PC-3 (cell line): Measurements from ENCODE around the gene PIANP. TPM values are rescaled to one million over a fixed set of nuclear protein-coding genes. Genes with fewer than 3 reads are reported as not detected.

ENCODE experiments used
- ATAC-seq: fragments of 200-7000 bp; cut with Tn5 transposase; 2 replicates; pipeline ENCODE4 v1.9.1; 2020; ENCODE audit warnings: mild to moderate bottlenecking, moderate library complexity
- BruUV-seq: library from RNA; stranded (reverse); fragments of 400-500 nt; replicated peaks from 2 replicates; lab custom pipeline; 2021; lab: Mats Ljungman, UMichigan
- CTCF ChIA-PET: fragments of 300-600 bp; sonication (Branson Sonifier 250); formaldehyde crosslinking; loops from one replicate; lab custom pipeline; 2022; ENCODE audit warnings: antibody characterized with exemption; lab: Charles Lee
- POLR2A ChIA-PET: fragments of 300-600 bp; sonication (Branson Sonifier 250); formaldehyde crosslinking; loops from one replicate; lab custom pipeline; 2022; ENCODE audit warnings: antibody characterized with exemption; ENCODE audit not compliant: unreplicated experiment; lab: Charles Lee
- DNase-seq: peaks from one replicate; pipeline ENCODE4 v3.0.0-alpha.2; 2015
- H2AFZ ChIP-seq: fragments of 300-600 bp; sonication (generic); 2 replicates; pipeline ENCODE4 v1.6.0; 2016; ENCODE audit warnings: antibody characterized with exemption, low read length
- H3F3A ChIP-seq: fragments of 300-600 bp; sonication (generic); one replicate; pipeline ENCODE4 v1.6.0; 2017; ENCODE audit warnings: antibody characterized with exemption, low read length, control low read depth, mild to moderate bottlenecking; ENCODE audit not compliant: unreplicated experiment
- H3K27ac ChIP-seq: fragments of 300-600 bp; sonication (generic); 2 replicates; pipeline ENCODE4 v1.5.1; 2016; ENCODE audit warnings: mild to moderate bottlenecking, low read length
- H3K27me3 ChIP-seq: fragments of 300-600 bp; sonication (generic); 2 replicates; pipeline ENCODE4 v1.6.1; 2016; ENCODE audit warnings: low read length, mixed read lengths
- H3K36me3 ChIP-seq: fragments of 300-600 bp; sonication (generic); 2 replicates; pipeline ENCODE4 v1.6.1; 2016; ENCODE audit warnings: low read depth, mixed run types, low read length, mixed read lengths
- H3K4me1 ChIP-seq: fragments of 300-600 bp; sonication (generic); 2 replicates; pipeline ENCODE4 v1.5.1; 2016; ENCODE audit warnings: low read length; ENCODE audit not compliant: insufficient read depth
- H3K4me2 ChIP-seq: fragments of 300-600 bp; sonication (generic); 2 replicates; pipeline ENCODE4 v1.6.0; 2016; ENCODE audit warnings: low read length
- H3K4me3 ChIP-seq: fragments of 300-600 bp; sonication (generic); 2 replicates; pipeline ENCODE4 v1.5.1; 2016; ENCODE audit warnings: mild to moderate bottlenecking, low read length, mixed read lengths
- H3K79me2 ChIP-seq: fragments of 300-600 bp; sonication (generic); 2 replicates; pipeline ENCODE4 v1.6.1; 2017; ENCODE audit warnings: low read length, mixed read lengths
- H3K9ac ChIP-seq: fragments of 300-600 bp; sonication (generic); 2 replicates; pipeline ENCODE4 v1.6.0; 2016; ENCODE audit warnings: mild to moderate bottlenecking, low read length
- H3K9me2 ChIP-seq: fragments of 300-600 bp; sonication (generic); replicated peaks from 2 replicates; pipeline ENCODE4 v1.6.1; 2016; ENCODE audit warnings: mixed run types, low read length, mixed read lengths
- H3K9me3 ChIP-seq: fragments of 300-600 bp; sonication (generic); 2 replicates; pipeline ENCODE4 v1.6.1; 2016; ENCODE audit warnings: low read length, mixed read lengths
- H4K20me1 ChIP-seq: fragments of 300-600 bp; sonication (generic); 2 replicates; pipeline ENCODE4 v1.6.1; 2016; ENCODE audit warnings: low read length, mixed read lengths
- CTCF ChIP-seq: fragments of 300-600 bp; sonication (generic); conservative IDR thresholded peaks from 2 replicates; pipeline ENCODE4 v1.5.1; 2017; ENCODE audit warnings: antibody characterized with exemption, low read depth, mild to moderate bottlenecking, low read length
- EZH2 ChIP-seq: fragments of 300-600 bp; sonication (generic); IDR thresholded peaks from one replicate; pipeline ENCODE4 v1.6.1; 2017; ENCODE audit warnings: antibody characterized with exemption, mild to moderate bottlenecking, low read length; ENCODE audit not compliant: unreplicated experiment
- EZH2phosphoT487 ChIP-seq: fragments of 300-600 bp; sonication (generic); IDR thresholded peaks from 2 replicates; pipeline ENCODE4 v1.6.1; 2018; ENCODE audit warnings: mild to moderate bottlenecking, antibody characterized with exemption, low read length, borderline replicate concordance
- intact Hi-C: fragments of 100-400 bp; cut with micrococcal nuclease; formaldehyde crosslinking; loops from 2 replicates; pipeline ENCODE4 v1.9.0; 2023
- total RNA-seq: library from RNA; depleted of rRNA; stranded (reverse); fragments of >200 nt; gene quantifications from 2 replicates; pipeline ENCODE4 v1.2.3, GENCODE V29; 2014

PIANP gene
- total RNA-seq, 1 experiment from 2014 or later = not detected

- H3K79me2 ChIP-seq = no peaks in the 10 kb centered on the region
- intact Hi-C loops = loop anchor here (1.0 kb wide), 2 partner anchors 45 to 91 kb away; no protein-coding TSS in a partner anchor
- no peak overlapping the region for H3K9ac ChIP-seq
- POLR2A ChIA-PET = no interaction called here
- CTCF ChIA-PET = interaction anchor here (0.5 kb wide), 2 partner anchors 18 kb away, joined by 3 to 4 read pairs; partner anchors contain the start of gene MLF2
- no peak overlapping the region for H3K27ac ChIP-seq
- H3K27me3 ChIP-seq = no peaks in the 10 kb centered on the region
- DNase-seq = no peak
- BruUV-seq = no TSS peak
- H3K9me2 ChIP-seq = no peaks in the 10 kb centered on the region
- H3K4me1 ChIP-seq = peaks cover 5% of the 10 kb centered on the region
- H3K4me3 ChIP-seq = no peak overlapping the region
- no peaks in the 10 kb centered on the region for H4K20me1 ChIP-seq
- H3K4me2 ChIP-seq = no peak overlapping the region
- ATAC-seq = no peak
- H3F3A ChIP-seq = no peaks in the 10 kb centered on the region
- no peak overlapping the region for H2AFZ ChIP-seq
- no peaks in the 10 kb centered on the region for H3K9me3 ChIP-seq
- no peaks in the 10 kb centered on the region for H3K36me3 ChIP-seq
- no peak for TF ChIP-seq EZH2
Measured at GRCh38 chr12:6734506-6735387, 34.1 kb upstream of the PIANP start.

GRCh38 chr12:6730169-6730568, 29.6 kb upstream of the PIANP start:
- no peaks in the 10 kb centered on the region for H3K9me2 ChIP-seq
- H3K4me3 ChIP-seq = no peak overlapping the region
- H2AFZ ChIP-seq = no peak overlapping the region
- BruUV-seq = no TSS peak
- H3F3A ChIP-seq = no peaks in the 10 kb centered on the region
- no peaks in the 10 kb centered on the region for H4K20me1 ChIP-seq
- H3K27ac ChIP-seq = no peak overlapping the region
- no peak overlapping the region for H3K4me2 ChIP-seq
- DNase-seq = no peak
- H3K9ac ChIP-seq = no peak overlapping the region
- ChIA-PET CTCF (no interaction called here), POLR2A (no interaction called here)
- H3K36me3 ChIP-seq = peaks cover 8% of the 10 kb centered on the region; the same call in 1 of the 2 replicates
- intact Hi-C loops = no loop called here
- H3K79me2 ChIP-seq = peaks cover 4% of the 10 kb centered on the region; the same call in 1 of the 2 replicates
- no peak for ATAC-seq
- H3K4me1 ChIP-seq = no peaks in the 10 kb centered on the region
- TF ChIP-seq EZH2phosphoT487 (no peak), CTCF (no peak), EZH2 (no peak)
- H3K9me3 ChIP-seq = no peaks in the 10 kb centered on the region
- H3K27me3 ChIP-seq = no peaks in the 10 kb centered on the region

GRCh38 chr12:6729186-6729585, 28.6 kb upstream of the PIANP start:
- DNase-seq = no peak
- CTCF ChIA-PET = no interaction called here
- TF ChIP-seq EZH2 (no peak), CTCF (no peak)

More at GRCh38 chr12:6729186-6729585, 28.6 kb upstream of the PIANP start:
- H3K9me3 ChIP-seq = no peaks in the 10 kb centered on the region
- POLR2A ChIA-PET = no interaction called here
- H3K27ac ChIP-seq = no peak overlapping the region
- H3K4me2 ChIP-seq = no peak overlapping the region
- no peaks in the 10 kb centered on the region for H3F3A ChIP-seq
- ATAC-seq = no peak
- H3K9ac ChIP-seq = no peak overlapping the region
- H3K27me3 ChIP-seq = no peaks in the 10 kb centered on the region
- peaks cover 13% of the 10 kb centered on the region for H3K79me2 ChIP-seq
- H2AFZ ChIP-seq = no peak overlapping the region
- H3K9me2 ChIP-seq = no peaks in the 10 kb centered on the region
- H3K36me3 ChIP-seq = peaks cover 8% of the 10 kb centered on the region; the same call in 1 of the 2 replicates
- no peaks in the 10 kb centered on the region for H4K20me1 ChIP-seq
- intact Hi-C loops = no loop called here
- peaks cover 8% of the 10 kb centered on the region for H3K4me1 ChIP-seq
- no TSS peak for BruUV-seq
- H3K4me3 ChIP-seq = no peak overlapping the region
